H1 (cell line): ENCODE measurements around the gene IGF2BP3. TPM values are rescaled to one million over a fixed set of nuclear protein-coding genes. Genes with fewer than 3 reads are reported as not detected.

Source experiments
- CTCF ChIA-PET: fragments of 300-600 bp; sonication (Branson Sonifier 250); formaldehyde crosslinking; loops from one replicate; lab custom pipeline; 2021; ENCODE audit not compliant: partially characterized antibody; lab: Charles Lee
- POLR2A ChIA-PET: fragments of 300-600 bp; sonication (Branson Sonifier 250); formaldehyde crosslinking; loops from one replicate; lab custom pipeline; 2021; ENCODE audit warnings: inconsistent platforms; ENCODE audit not compliant: partially characterized antibody; lab: Charles Lee
- DNase-seq, 2 experiments: peaks; one replicate each; pipeline versions ENCODE4 v3.0.0 to v3.0.0-alpha.2; 2010 to 2022; ENCODE audit warnings: low spot score in 2 of 2, low read depth in 1 of 2, mixed read lengths in 1 of 2
- FAIRE-seq: peaks from 2 replicates; lab custom pipeline; 2011; peaks lifted over from hg19 to GRCh38; lab: Jason Lieb, UNC
- H2AFZ ChIP-seq: 2 replicates; pipeline ENCODE4 v1.8.1; 2012; ENCODE audit warnings: low read length, inconsistent platforms
- H2AK5ac ChIP-seq: 2 replicates; pipeline ENCODE4 v1.6.1; 2013; ENCODE audit warnings: low read depth, low read length
- H2BK120ac ChIP-seq: replicated peaks from 2 replicates; pipeline ENCODE3; 2013; ENCODE audit warnings: low read depth, low read length, inconsistent platforms
- H2BK12ac ChIP-seq: 2 replicates; pipeline ENCODE4 v1.6.1; 2013; ENCODE audit warnings: low read depth, low read length
- H2BK15ac ChIP-seq: 2 replicates; pipeline ENCODE4 v1.6.1; 2013; ENCODE audit warnings: low read length
- H2BK20ac ChIP-seq: 2 replicates; pipeline ENCODE4 v1.6.1; 2013; ENCODE audit warnings: low read length
- H2BK5ac ChIP-seq: 2 replicates; pipeline ENCODE4 v1.6.1; 2013; ENCODE audit warnings: low read depth, low read length
- H3K14ac ChIP-seq: 2 replicates; pipeline ENCODE4 v1.6.1; 2013; ENCODE audit warnings: inconsistent platforms; ENCODE audit not compliant: insufficient read length
- H3K18ac ChIP-seq: 2 replicates; pipeline ENCODE4 v1.6.1; 2013; ENCODE audit warnings: low read length; ENCODE audit errors: extremely low read depth
- H3K23ac ChIP-seq: 2 replicates; pipeline ENCODE4 v1.6.1; 2013; ENCODE audit warnings: inconsistent platforms; ENCODE audit not compliant: insufficient read length
- H3K23me2 ChIP-seq: 2 replicates; pipeline ENCODE4 v1.6.1; 2013; ENCODE audit warnings: low read depth, low read length
- H3K27ac ChIP-seq: 2 replicates; pipeline ENCODE4 v1.6.1; 2011; ENCODE audit warnings: low read depth, low read length, inconsistent platforms
- H3K27me3 ChIP-seq, 4 experiments: replicated peaks in 1 of 4; 1 replicate in 1 of 4; 2 replicates in 3 of 4; pipeline versions ENCODE4 v1.6.1 to v1.8.1; 2011 to 2013; ENCODE audit warnings: low read length in 3 of 4, mild to moderate bottlenecking in 3 of 4, inconsistent platforms in 2 of 4, mixed read lengths in 2 of 4, moderate library complexity in 1 of 4; ENCODE audit not compliant: control insufficient read depth in 3 of 4, insufficient read depth in 3 of 4; ENCODE audit errors: extremely low read depth in 1 of 4
- H3K36me3 ChIP-seq, 4 experiments: 2 replicates each; pipeline versions ENCODE4 v1.6.1 to v1.8.1; 2011 to 2013; ENCODE audit warnings: mild to moderate bottlenecking in 4 of 4, low read length in 3 of 4, moderate library complexity in 2 of 4, control low read depth in 1 of 4, inconsistent platforms in 1 of 4; ENCODE audit not compliant: insufficient read depth in 4 of 4, control insufficient read depth in 2 of 4
- H3K4ac ChIP-seq: replicated peaks from 2 replicates; pipeline ENCODE3; 2013; ENCODE audit warnings: low read length, low read depth, mixed read lengths, inconsistent platforms; ENCODE audit not compliant: insufficient read length
- H3K4me1 ChIP-seq, 4 experiments: replicated peaks in 1 of 4; 1 replicate in 1 of 4; 2 replicates in 3 of 4; pipeline versions ENCODE4 v1.6.1 to v1.8.1; 2011 to 2013; ENCODE audit warnings: low read length in 3 of 4, inconsistent platforms in 2 of 4, mixed read lengths in 1 of 4; ENCODE audit not compliant: insufficient read depth in 4 of 4, control insufficient read depth in 3 of 4
- H3K4me2 ChIP-seq, 2 experiments: 2 replicates each; pipeline versions ENCODE4 v1.6.1 to v1.8.1; 2011 to 2013; ENCODE audit warnings: low read depth in 2 of 2, low read length in 2 of 2, control low read depth in 1 of 2, inconsistent platforms in 1 of 2, mild to moderate bottlenecking in 1 of 2; ENCODE audit not compliant: insufficient read depth in 1 of 2
- H3K4me3 ChIP-seq, 4 experiments: fragments of 200-600, 300-600 bp in 1 of 4; sonication (generic), shearing (Covaris generic), sonication (Bioruptor Twin) in 1 of 4; 2 replicates each; pipeline versions ENCODE4 v1.5.1 to v1.8.1; 2011 to 2016; ENCODE audit warnings: low read length in 4 of 4, low read depth in 3 of 4, control low read depth in 2 of 4, inconsistent platforms in 2 of 4, mild to moderate bottlenecking in 2 of 4, mixed read lengths in 1 of 4, moderate library complexity in 1 of 4; ENCODE audit not compliant: insufficient read depth in 2 of 4; ENCODE audit errors: extremely low read depth in 1 of 4
- H3K56ac ChIP-seq: replicated peaks from 2 replicates; pipeline ENCODE3; 2013; ENCODE audit warnings: low read depth, mild to moderate bottlenecking, mixed read lengths, low read length, inconsistent platforms; ENCODE audit not compliant: insufficient read length
- H3K79me1 ChIP-seq: 2 replicates; pipeline ENCODE4 v1.6.1; 2013; ENCODE audit warnings: low read depth, low read length, control low read depth
- H3K79me2 ChIP-seq, 2 experiments: 2 replicates each; pipeline versions ENCODE4 v1.6.1 to v1.8.1; 2012 to 2013; ENCODE audit warnings: low read length in 2 of 2, mild to moderate bottlenecking in 2 of 2, inconsistent platforms in 1 of 2; ENCODE audit not compliant: insufficient read depth in 2 of 2, control insufficient read depth in 1 of 2
- H3K9ac ChIP-seq, 4 experiments: replicated peaks in 1 of 4; 1 replicate in 1 of 4; 2 replicates in 3 of 4; pipeline versions ENCODE4 v1.6.1 to v1.8.1; 2011 to 2013; ENCODE audit warnings: low read depth in 3 of 4, low read length in 3 of 4, control low read depth in 2 of 4, mild to moderate bottlenecking in 2 of 4, moderate library complexity in 2 of 4, inconsistent platforms in 1 of 4; ENCODE audit errors: extremely low read depth in 1 of 4
- H3K9me3 ChIP-seq, 2 experiments: 2 replicates each; pipeline versions ENCODE4 v1.6.1 to v1.8.1; 2012 to 2013; ENCODE audit warnings: mild to moderate bottlenecking in 2 of 2, moderate library complexity in 2 of 2, control low read depth in 1 of 2, inconsistent platforms in 1 of 2, low read depth in 1 of 2, low read length in 1 of 2, mixed read lengths in 1 of 2; ENCODE audit not compliant: insufficient read depth in 2 of 2
- H4K20me1 ChIP-seq, 2 experiments: replicated peaks in 1 of 2; 2 replicates each; pipeline versions ENCODE3 to v1.8.1; 2011 to 2013; ENCODE audit warnings: inconsistent platforms in 2 of 2, low read length in 2 of 2, mild to moderate bottlenecking in 1 of 2; ENCODE audit not compliant: insufficient read depth in 2 of 2, control insufficient read depth in 1 of 2
- H4K5ac ChIP-seq: 2 replicates; pipeline ENCODE4 v1.6.1; 2013; ENCODE audit warnings: low read length, low read depth, mixed read lengths, inconsistent platforms; ENCODE audit not compliant: insufficient read length
- H4K8ac ChIP-seq: 2 replicates; pipeline ENCODE4 v1.8.0; 2013; ENCODE audit warnings: mild to moderate bottlenecking, moderate library complexity, low read length, inconsistent platforms; ENCODE audit not compliant: insufficient read depth; ENCODE audit errors: extremely low read depth
- H4K91ac ChIP-seq: replicated peaks from 2 replicates; pipeline ENCODE3; 2013; ENCODE audit warnings: low read length, mixed read lengths, inconsistent platforms; ENCODE audit not compliant: insufficient read length
- ATF3 ChIP-seq: IDR thresholded peaks from 2 replicates; pipeline ENCODE4 v1.6.1; 2011; ENCODE audit warnings: low read depth, mild to moderate bottlenecking, low read length; ENCODE audit not compliant: insufficient read depth
- BCL11A ChIP-seq, 2 experiments: IDR thresholded peaks; one replicate each; pipeline ENCODE4 v1.6.1; 2011; ENCODE audit warnings: low read depth in 2 of 2, low read length in 2 of 2, mild to moderate bottlenecking in 2 of 2
- CEBPB ChIP-seq: IDR thresholded peaks from 2 replicates; pipeline ENCODE4 v1.6.1; 2012; ENCODE audit warnings: low read depth, low read length
- CTCF ChIP-seq, 3 experiments: IDR thresholded peaks; 1 replicate in 2 of 3; 2 replicates in 1 of 3; pipeline versions ENCODE4 v1.5.1 to v1.6.1; 2011; ENCODE audit warnings: low read length in 3 of 3, mild to moderate bottlenecking in 3 of 3, inconsistent platforms in 2 of 3, low read depth in 1 of 3, moderate library complexity in 1 of 3; ENCODE audit not compliant: insufficient read depth in 1 of 3; ENCODE audit errors: control extremely low read depth in 1 of 3
- EP300 ChIP-seq, 2 experiments: IDR thresholded peaks; 1 replicate in 1 of 2; 2 replicates in 1 of 2; pipeline ENCODE4 v1.6.1; 2011 to 2012; ENCODE audit warnings: low read depth in 2 of 2, low read length in 2 of 2, mild to moderate bottlenecking in 2 of 2, borderline replicate concordance in 1 of 2, inconsistent platforms in 1 of 2, moderate library complexity in 1 of 2
- GABPA ChIP-seq: IDR thresholded peaks from 2 replicates; pipeline ENCODE4 v1.6.1; 2011; ENCODE audit warnings: mild to moderate bottlenecking, low read length, moderate library complexity, borderline replicate concordance; ENCODE audit not compliant: insufficient read depth
- HDAC2 ChIP-seq, 2 experiments: fragments of 300-600 bp in 1 of 2; sonication (generic) in 1 of 2; IDR thresholded peaks; 2 replicates each; pipeline ENCODE4 v1.6.1; 2011 to 2012; ENCODE audit warnings: low read depth in 2 of 2, low read length in 2 of 2, mild to moderate bottlenecking in 2 of 2, moderate library complexity in 2 of 2, borderline replicate concordance in 1 of 2, inconsistent platforms in 1 of 2
- KDM4A ChIP-seq: IDR thresholded peaks from one replicate; pipeline ENCODE4 v1.7.1; 2012; ENCODE audit warnings: low read depth, mild to moderate bottlenecking, moderate library complexity, low read length, inconsistent platforms; ENCODE audit not compliant: severe bottlenecking
- POLR2AphosphoS5 ChIP-seq: IDR thresholded peaks from 2 replicates; pipeline ENCODE4 v1.6.1; 2011; ENCODE audit warnings: low read depth, low read length
- WGBS, 2 experiments: shearing (Covaris generic) in 1 of 2; methylation state at CpG; one replicate each; pipeline versions ENCODE4 v1.1.6 to v1.1.7; 2013 to 2015; ENCODE audit warnings: low lambda C conversion rate in 2 of 2, mixed read lengths in 2 of 2, inconsistent platforms in 1 of 2, low coverage in 1 of 2, missing lambda C conversion rate in 1 of 2; ENCODE audit not compliant: insufficient replicate concordance in 2 of 2, insufficient coverage in 1 of 2, insufficient read length in 1 of 2; ENCODE audit errors: extremely low coverage in 1 of 2, missing lambda C conversion rate in 1 of 2; 5-methylcytosine and 5-hydroxymethylcytosine counted together
- polyA plus RNA-seq, 7 experiments: library from polyadenylated mRNA; depleted of rRNA in 3 of 7; stranded (reverse) in 5 of 7; unstranded in 2 of 7; fragments of >200 nt in 5 of 7; fragments of 200-250 nt in 2 of 7; gene quantifications; 1 replicate in 5 of 7; 2 replicates in 1 of 7; 4 replicates in 1 of 7; pipeline versions ENCODE4 v1.2.1 to v1.2.3, GENCODE V29; 2011 to 2013; ENCODE audit warnings: missing spikeins in 2 of 7, mixed read lengths in 2 of 7
- total RNA-seq: library from RNA; stranded (reverse); fragmentation: NEBNext Ultra II Directional; extraction: Animal tissue kit (Norgen Biotek cat#: 25700); gene quantifications from 2 replicates; pipeline ENCODE4 v1.2.1, GENCODE V29; 2021

IGF2BP3 gene
- total and polyA plus RNA-seq, 2 of the 8 experiments (the other 6 are each of a cell fraction or from before 2014, with no cell fraction given): 66.3 to 193 TPM

- Histone ChIP-seq H4K5ac (no peak overlapping the region), H4K8ac (no peak overlapping the region), H4K20me1 (no peaks in the 10 kb centered on the region), H3K18ac (no peak overlapping the region), H3K79me2 (no peaks in the 10 kb centered on the region), H3K14ac (no peak overlapping the region), H2BK20ac (no peak overlapping the region), H2BK12ac (no peak overlapping the region), H2BK120ac (no peak overlapping the region), H3K27ac (no peak overlapping the region), H3K4me3 (no peak overlapping the region), H2AFZ (no peak overlapping the region), H3K4me2 (no peak overlapping the region), H3K9me3 (no peaks in the 10 kb centered on the region), H3K27me3 (no peaks in the 10 kb centered on the region), H2BK5ac (no peak overlapping the region), H2BK15ac (no peak overlapping the region), H3K79me1 (no peaks in the 10 kb centered on the region), H3K23me2 (no peaks in the 10 kb centered on the region), H3K4me1 (peaks cover 0 to 2% (median 0%) of the 10 kb centered on the region in 4 experiments; a peak in 1 of 7 replicates), H3K23ac (no peak overlapping the region), H2AK5ac (no peak overlapping the region), H4K91ac (no peak overlapping the region), H3K36me3 (no peaks in the 10 kb centered on the region), H3K4ac (no peak overlapping the region), H3K9ac (no peak overlapping the region), H3K56ac (no peak overlapping the region)
- no peak for DNase-seq
- POLR2A ChIA-PET: interaction anchor here (0.8 kb wide), 1 partner anchor 15 kb away, joined by 3 read pairs; no protein-coding TSS in a partner anchor
- FAIRE-seq: no peak
- WGBS, 2 experiments: 93% methylated on average over 4 of the region's 4 CpGs; no CpG with 5 or more reads in 1 of the 2 experiments
- CTCF ChIA-PET: interaction anchor here (1.6 to 3.8 kb wide), 3 partner anchors 16 to 30 kb away, joined by 5 to 27 read pairs (median 19); no protein-coding TSS in a partner anchor
- no peak for TF ChIP-seq CTCF (IDR thresholded peaks at IDR 0.05; ENCODE audit: control extremely low read depth in 1 of 3, insufficient read depth in 1 of 3, low read depth in 1 of 3, low read length in 3 of 3)
- no peak for TF ChIP-seq EP300 (IDR thresholded peaks at IDR 0.05; ENCODE audit: borderline replicate concordance in 1 of 2, low read depth in 2 of 2, low read length in 2 of 2)
- no peak for TF ChIP-seq BCL11A (IDR thresholded peaks at IDR 0.05; ENCODE audit: low read depth in 2 of 2, low read length in 2 of 2)
- TF ChIP-seq HDAC2 (IDR thresholded peaks at IDR 0.05; ENCODE audit: borderline replicate concordance in 1 of 2, low read depth in 2 of 2, low read length in 2 of 2): no peak
- TF ChIP-seq KDM4A: no peak
- TF ChIP-seq ATF3: no peak
- TF ChIP-seq GABPA: no peak
- TF ChIP-seq CEBPB: no peak
- no peak for TF ChIP-seq POLR2AphosphoS5
These were observed 177.7 kb downstream of the IGF2BP3 start for GRCh38 chr7:23292623-23293022.
